Sigmoid colon (tissue), 7 donors: ENCODE measurements around the gene ZDHHC13. TPM values are rescaled to one million over a fixed set of nuclear protein-coding genes. Genes with fewer than 3 reads are reported as not detected.

ENCODE experiments used
- DNase-seq: peaks from one replicate; pipeline ENCODE4 v3.0.0-alpha.2; 2019
- H3K27ac ChIP-seq, 4 donors: fragments of 200-600 bp; sonication (generic); one replicate each; pipeline ENCODE4 v1.5.1; 2016 to 2019; ENCODE audit warnings: mild to moderate bottlenecking in 1 of 4
- H3K27me3 ChIP-seq, 3 donors: fragments of 200-600 bp; sonication (generic); one replicate each; pipeline ENCODE4 v1.5.1; 2019; ENCODE audit warnings: mild to moderate bottlenecking in 1 of 3
- H3K36me3 ChIP-seq, 4 donors: fragments of 200-600 bp; sonication (generic); one replicate each; pipeline ENCODE4 v1.5.1; 2016 to 2019
- H3K4me1 ChIP-seq, 4 donors: fragments of 200-600 bp; sonication (generic); one replicate each; pipeline ENCODE4 v1.5.1; 2017 to 2019
- H3K4me3 ChIP-seq, 4 donors: fragments of 200-600 bp; sonication (generic); one replicate each; pipeline ENCODE4 v1.5.1; 2017 to 2019; ENCODE audit warnings: mild to moderate bottlenecking in 2 of 4, moderate library complexity in 1 of 4
- H3K9me3 ChIP-seq, 4 donors: fragments of 200-600 bp in 3 of 4; sonication (generic) in 3 of 4; one replicate each; pipeline versions ENCODE4 v1.5.1 to v1.6.1; 2013 to 2019
- CTCF ChIP-seq, 4 experiments: fragments of 450-650 bp in 3 of 4; fragments of 200-600 bp in 1 of 4; IDR thresholded peaks; one replicate each; pipeline ENCODE4 v1.5.1; 2016 to 2019; ENCODE audit warnings: antibody characterized with exemption in 4 of 4, mild to moderate bottlenecking in 3 of 4, moderate library complexity in 2 of 4
- EP300 ChIP-seq, 4 donors: sonication (generic); formaldehyde crosslinking; IDR thresholded peaks; one replicate each; pipeline ENCODE4 v1.6.1; 2017; ENCODE audit warnings: antibody characterized with exemption in 4 of 4
- POLR2A ChIP-seq, 2 donors: fragments of 450-650 bp; IDR thresholded peaks; one replicate each; pipeline ENCODE4 v1.6.1; 2016; ENCODE audit warnings: antibody characterized with exemption in 2 of 2, mild to moderate bottlenecking in 2 of 2, moderate library complexity in 2 of 2
- POLR2AphosphoS5 ChIP-seq, 4 donors: sonication (generic); formaldehyde crosslinking; IDR thresholded peaks; one replicate each; pipeline ENCODE4 v1.6.1; 2017; ENCODE audit warnings: antibody characterized with exemption in 4 of 4
- WGBS, 2 donors: extraction: QIAGEN DNeasy Blood & Tissue Kit; methylation state at CpG; one replicate each; pipeline ENCODE4 v1.1.7; 2013; 5-methylcytosine and 5-hydroxymethylcytosine counted together
- intact Hi-C: fragments of 100-400 bp; cut with DNase I; formaldehyde crosslinking; loops from one replicate; pipeline ENCODE4 v1.15.1; 2023
- polyA plus RNA-seq, 3 donors: library from polyadenylated mRNA; stranded (reverse); fragments of 200-250 nt; gene quantifications; one replicate each; pipeline ENCODE4 v1.2.3, GENCODE V29; 2013
- total RNA-seq, 4 donors: library from RNA; depleted of rRNA; stranded (reverse); fragments of >200 nt; gene quantifications; one replicate each; pipeline ENCODE4 v1.1.0, GENCODE V29; 2016
- donor health status: healthy with polysubstance abuse.
- donor health status: Bipolar disorder and iron deficiency.
- donor health status: healthy.

Gene ZDHHC13
- total and polyA plus RNA-seq, 7 donors, result 6.6 to 18.4 (median 7.5) TPM

GRCh38 chr11:19199771-19200170, 82.8 kb downstream of the ZDHHC13 start:
- Histone ChIP-seq H3K4me3 (no peak overlapping the region), H3K27ac (no peak overlapping the region), H3K4me1 (no peaks in the 10 kb centered on the region), H3K36me3 (no peaks in the 10 kb centered on the region), H3K27me3 (no peaks in the 10 kb centered on the region), H3K9me3 (no peaks in the 10 kb centered on the region)
- TF ChIP-seq CTCF (IDR thresholded peaks at IDR 0.05), result no peak
- no peak for TF ChIP-seq POLR2AphosphoS5 (IDR thresholded peaks at IDR 0.05)
- no peak for TF ChIP-seq POLR2A (IDR thresholded peaks at IDR 0.05)
- no peak for TF ChIP-seq EP300 (IDR thresholded peaks at IDR 0.05)
- DNase-seq, result no peak
- intact Hi-C loops, result no loop called here
- 1 to 6% methylated on average over 3 of the region's 3 CpGs for WGBS, 2 donors

- Histone ChIP-seq H3K36me3 (no peaks in the 10 kb centered on the region), H3K4me1 (no peaks in the 10 kb centered on the region), H3K9me3 (no peaks in the 10 kb centered on the region), H3K27ac (no peak overlapping the region), H3K27me3 (no peaks in the 10 kb centered on the region), H3K4me3 (no peak overlapping the region)
- TF ChIP-seq POLR2A (IDR thresholded peaks at IDR 0.05), result no peak
- TF ChIP-seq POLR2AphosphoS5 (IDR thresholded peaks at IDR 0.05), result no peak
- no peak for TF ChIP-seq EP300 (IDR thresholded peaks at IDR 0.05)
- no peak for TF ChIP-seq CTCF (IDR thresholded peaks at IDR 0.05)
- no peak for DNase-seq
- intact Hi-C loops, result no loop called here
- WGBS, 2 donors, result 9 to 30% methylated on average over 6 of the region's 6 CpGs
Measured at GRCh38 chr11:19200410-19201201, 83.6 kb downstream of the ZDHHC13 start.

- Histone ChIP-seq H3K4me3 (no peak within 1 kb of the TSS), H3K27me3 (no peaks in the 10 kb centered on the region), H3K36me3 (no peaks in the 10 kb centered on the region), H3K27ac (no peak within 1 kb of the TSS), H3K9me3 (no peaks in the 10 kb centered on the region), H3K4me1 (no peaks in the 10 kb centered on the region)
- no peak for TF ChIP-seq POLR2AphosphoS5 (IDR thresholded peaks at IDR 0.05)
- TF ChIP-seq EP300 (IDR thresholded peaks at IDR 0.05), result no peak
- no peak for TF ChIP-seq CTCF (IDR thresholded peaks at IDR 0.05)
- no peak for TF ChIP-seq POLR2A (IDR thresholded peaks at IDR 0.05)
- no peak for DNase-seq
- intact Hi-C loops, result no loop called here
- 86 to 90% methylated on average over 7 of the region's 7 CpGs for WGBS, 2 donors
Measured at GRCh38 chr11:19201737-19202605, 85.0 kb downstream of the ZDHHC13 start, which contains the start of gene CSRP3. CSRP3 (minus strand) TSS chr11:19201983; CDS start chr11:19192448, 9,535 bp downstream.

- DNase-seq, result no peak
- H3K36me3 ChIP-seq, result no peaks in the 10 kb centered on the region
- no peak overlapping the region for H3K4me3 ChIP-seq
- H3K4me1 ChIP-seq, result no peaks in the 10 kb centered on the region
- intact Hi-C loops, result no loop called here
- H3K27me3 ChIP-seq, result no peaks in the 10 kb centered on the region
- 86 to 91% methylated on average over 5 of the region's 5 CpGs for WGBS, 2 donors
- no peak for TF ChIP-seq POLR2A (IDR thresholded peaks at IDR 0.05)
- no peak for TF ChIP-seq EP300 (IDR thresholded peaks at IDR 0.05)
- TF ChIP-seq POLR2AphosphoS5 (IDR thresholded peaks at IDR 0.05), result no peak
- TF ChIP-seq CTCF (IDR thresholded peaks at IDR 0.05), result no peak
- no peak overlapping the region for H3K27ac ChIP-seq
- H3K9me3 ChIP-seq, result no peaks in the 10 kb centered on the region
Measured at GRCh38 chr11:19204836-19205235, 87.9 kb downstream of the ZDHHC13 start.
